Measurements from ENCODE around the gene SCN1A.

DNA sequence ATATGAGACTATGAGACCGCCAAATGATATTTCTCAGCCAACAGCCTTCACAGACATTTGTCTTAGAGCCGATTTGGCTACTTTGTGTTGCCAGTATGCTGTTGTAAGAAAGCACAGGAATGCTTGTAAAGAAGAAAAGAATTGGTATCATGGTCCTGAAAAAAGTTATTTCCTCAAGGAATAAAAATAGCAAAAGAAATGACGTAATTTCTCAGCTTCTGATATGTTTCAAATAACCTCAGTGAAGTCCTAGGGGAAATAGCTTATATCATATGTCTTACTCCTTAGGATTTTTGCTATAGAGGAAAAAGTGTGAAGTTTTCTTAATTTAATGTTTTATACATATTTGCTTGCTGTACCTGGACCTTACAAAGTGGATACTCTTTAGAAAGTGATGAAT is 23.0 kb downstream of the SCN1A start:
- no peak for TF ChIP-seq POLR2AphosphoS5 (IDR thresholded peaks at IDR 0.05; ENCODE audit: insufficient read depth in 1 of 2, low read depth in 1 of 2)
- TF ChIP-seq POLR2A (IDR thresholded peaks at IDR 0.05), result no peak

Data from vagina (tissue), 2 donors.